ENCODE measurements around the gene DOCK1.

Gene DOCK1

DNA sequence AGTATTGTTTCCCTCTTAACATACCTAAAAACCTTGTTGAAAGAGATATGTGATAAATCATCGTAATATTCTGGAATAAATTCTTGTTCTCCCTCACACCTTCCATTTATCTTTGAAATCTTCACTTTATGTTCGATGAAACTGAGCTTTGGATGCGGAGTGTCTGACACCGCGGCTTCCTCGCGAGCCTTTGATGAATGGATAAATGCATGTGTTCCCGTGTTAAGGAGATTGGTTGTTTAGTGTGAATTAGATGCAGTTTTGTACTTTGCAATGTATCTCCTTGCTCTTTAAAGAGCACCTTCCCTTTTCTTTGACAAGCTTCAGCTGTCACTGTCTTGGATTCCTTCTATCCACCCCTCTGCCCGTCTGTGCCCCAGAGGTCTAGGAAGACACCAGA, 138.1 kb downstream of the DOCK1 start:
- no peak for DNase-seq

DNA sequence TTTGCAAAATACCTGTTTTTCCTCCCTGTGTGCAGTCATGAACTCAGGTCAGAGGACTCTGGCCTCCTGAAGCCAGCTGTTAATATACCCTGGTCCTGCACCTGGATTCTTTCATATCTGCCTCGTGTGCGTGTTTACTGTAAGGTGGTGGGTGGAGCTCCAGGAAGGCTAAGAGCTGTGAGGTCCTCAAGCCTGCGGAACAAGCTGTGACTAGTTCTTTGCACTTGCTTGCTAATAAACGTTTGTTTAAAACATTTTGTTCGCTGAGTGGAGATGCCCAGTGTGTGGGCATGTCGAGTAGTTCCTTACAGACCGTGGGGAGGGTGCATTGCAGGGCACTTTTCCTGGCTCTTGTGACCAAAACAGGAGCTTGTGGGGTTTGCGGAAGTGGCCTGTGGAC, 139.0 kb downstream of the DOCK1 start:
- DNase-seq = no peak

- DNase-seq = no peak
Observed at GRCh38 chr10:127046975-127047877, 142.0 kb downstream of the DOCK1 start.

DNA sequence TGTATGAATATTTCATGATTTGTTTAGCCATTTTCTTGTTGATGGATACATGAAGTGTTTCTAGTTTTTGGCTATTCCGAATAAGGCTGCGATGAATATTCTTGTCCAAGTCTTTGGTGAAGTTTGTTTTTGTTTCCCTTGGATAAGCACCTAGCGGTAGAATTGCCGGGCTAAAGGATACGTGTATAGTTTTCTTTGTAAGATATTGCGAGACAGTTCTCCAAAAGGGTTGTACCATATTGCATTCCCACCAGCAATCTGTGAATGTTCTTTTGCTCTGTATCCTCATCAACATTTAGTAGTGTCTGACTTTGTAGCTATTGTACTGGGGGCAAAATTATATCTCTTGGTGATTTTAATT, 142.6 kb downstream of the DOCK1 start:
- no peak for DNase-seq

GRCh38 chr10:127048630-127049029, 143.4 kb downstream of the DOCK1 start:
- DNase-seq = no peak

DNA sequence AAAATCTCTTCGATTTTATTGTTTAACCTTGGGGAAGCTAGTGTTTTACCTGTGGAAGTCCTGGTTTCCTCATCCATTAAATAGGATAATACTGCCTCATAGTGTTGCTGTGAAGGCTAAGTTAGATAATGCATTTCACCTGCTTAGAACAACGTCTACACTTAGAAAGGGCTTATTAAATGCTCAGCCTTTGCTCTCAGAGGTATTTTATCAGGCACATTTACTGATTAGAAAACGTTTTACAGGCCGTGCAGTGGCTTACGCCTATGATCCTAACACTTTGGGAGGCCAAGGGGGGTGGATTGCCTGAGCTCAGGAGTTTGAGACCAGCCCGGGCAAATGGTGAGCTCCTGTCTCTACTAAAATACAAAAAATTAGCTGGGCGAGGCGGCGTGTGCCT, 146.8 kb downstream of the DOCK1 start:
- DNase-seq = no peak

GRCh38 chr10:127055263-127055662, 150.0 kb downstream of the DOCK1 start:
- DNase-seq = no peak

DNA sequence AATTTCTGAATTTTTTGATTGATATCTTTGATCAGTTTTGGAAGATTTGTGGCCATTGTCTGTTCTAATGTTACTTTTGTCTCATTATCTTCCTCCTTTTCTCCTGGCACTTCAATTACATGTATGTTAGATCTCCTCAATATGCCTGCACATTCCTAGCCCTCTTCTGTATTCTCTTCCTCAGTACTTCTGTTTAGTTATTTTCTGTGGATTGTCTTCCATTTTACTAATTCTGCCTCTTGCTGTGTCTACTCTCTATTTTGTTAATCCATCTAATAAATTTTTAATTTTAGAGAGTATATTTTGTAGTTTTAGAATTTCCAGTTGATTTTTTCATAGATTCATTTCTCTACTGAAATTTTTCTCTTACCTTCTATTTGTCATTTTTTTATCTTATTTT, 154.1 kb downstream of the DOCK1 start:
- no peak for DNase-seq

DNA sequence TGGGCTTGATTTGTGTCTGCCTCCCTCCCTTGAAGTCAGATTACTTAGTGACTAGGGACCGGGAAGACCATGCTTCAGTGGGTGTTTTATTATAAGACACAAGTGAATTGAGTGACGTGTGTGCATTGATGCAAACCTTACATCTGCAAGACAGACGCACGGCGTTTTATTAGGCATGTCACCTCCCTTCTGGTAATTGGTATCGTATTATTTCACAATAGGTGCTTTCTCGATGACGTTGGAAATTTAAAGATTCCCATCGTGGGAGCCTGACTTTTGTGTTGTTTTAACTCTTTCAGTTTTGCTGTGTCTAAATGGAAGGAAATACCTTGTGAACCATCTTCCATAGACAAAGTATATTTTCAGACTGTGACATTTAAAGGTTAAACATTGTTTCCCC, 158.5 kb downstream of the DOCK1 start:
- DNase-seq = no peak

DNA sequence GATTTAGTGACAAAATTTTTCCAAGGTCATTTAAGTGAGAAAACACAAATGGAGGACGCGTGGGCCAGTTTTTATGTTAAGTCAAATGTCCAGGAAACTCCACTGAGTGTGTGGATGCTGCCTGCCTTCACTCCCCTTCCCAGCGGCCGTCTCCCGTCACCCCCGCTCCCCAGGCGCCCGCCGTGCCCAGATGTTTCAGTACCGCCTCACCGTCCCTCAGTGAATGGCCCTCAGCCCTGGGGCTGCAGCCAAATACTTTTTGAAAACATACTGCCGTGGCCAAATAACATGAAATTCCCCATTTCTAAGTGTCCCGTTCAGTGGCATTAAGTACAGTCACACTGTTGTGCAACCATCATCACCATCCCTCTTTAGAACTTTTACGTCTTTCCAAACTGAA, 159.2 kb downstream of the DOCK1 start:
- no peak for DNase-seq

GRCh38 chr10:127067542-127068194, 162.4 kb downstream of the DOCK1 start:
- no peak for DNase-seq

GRCh38 chr10:127068485-127068884, 163.3 kb downstream of the DOCK1 start:
- DNase-seq = no peak

DNA sequence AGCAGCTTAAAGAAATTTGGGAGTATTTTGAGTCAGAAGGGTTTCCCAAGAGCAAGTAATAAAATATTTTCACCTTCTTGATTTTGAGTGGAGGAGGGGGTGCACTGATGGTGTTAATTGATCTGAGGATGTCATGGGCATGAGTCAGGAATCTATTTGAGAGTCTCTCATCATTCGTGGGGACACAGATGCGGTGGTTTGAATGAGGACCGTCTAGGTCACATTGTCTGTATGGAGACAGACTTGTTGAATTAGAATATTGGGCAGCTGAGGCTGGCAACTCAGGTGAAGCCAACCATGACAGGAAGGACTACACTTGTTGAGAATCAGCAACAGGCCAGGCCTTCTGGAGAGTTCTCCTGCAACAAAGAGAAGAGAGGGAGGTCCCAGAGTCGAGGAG, 164.2 kb downstream of the DOCK1 start:
- DNase-seq = no peak

DNA sequence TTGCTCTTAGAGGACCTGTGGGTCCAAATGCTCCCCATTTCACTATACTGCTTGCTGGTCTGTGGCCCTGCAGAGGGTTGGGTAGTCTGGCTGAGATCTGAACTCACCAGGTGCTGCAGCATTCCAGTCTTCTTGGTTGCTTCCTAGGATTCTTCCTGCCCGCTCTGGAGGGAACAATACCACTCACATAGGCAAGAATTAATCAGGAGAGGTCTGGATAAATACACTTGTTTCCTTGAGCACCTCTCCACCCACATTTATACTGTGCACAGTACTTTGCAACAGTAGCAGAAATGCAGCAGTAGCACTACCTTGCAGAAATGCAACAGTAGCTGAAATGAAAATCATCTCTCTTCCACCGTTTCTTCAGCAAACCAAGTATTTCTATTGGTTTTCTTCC, 165.9 kb downstream of the DOCK1 start:
- DNase-seq = no peak

- DNase-seq = no peak
Observed at GRCh38 chr10:127073666-127074065, 168.4 kb downstream of the DOCK1 start.

DNA sequence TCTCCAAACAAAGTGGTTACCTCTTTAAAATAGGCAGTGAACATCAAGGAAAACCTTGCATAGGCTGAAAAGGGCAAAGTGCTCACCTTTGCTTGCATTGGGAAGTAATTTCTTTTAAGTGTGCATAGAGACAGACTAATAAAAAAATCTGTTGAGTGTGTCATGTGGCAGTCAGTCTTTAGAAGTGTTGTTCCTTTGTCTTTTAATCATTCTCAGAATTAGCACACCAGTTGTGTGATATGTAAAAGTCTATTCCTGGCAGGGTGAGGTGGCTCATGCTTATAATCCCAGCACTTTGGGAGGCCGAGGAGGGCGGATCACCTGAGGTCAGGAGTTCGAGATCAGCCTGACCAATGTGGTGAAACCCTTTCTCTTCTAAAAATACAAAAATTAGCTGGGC, 174.2 kb downstream of the DOCK1 start:
- DNase-seq = no peak

DNA sequence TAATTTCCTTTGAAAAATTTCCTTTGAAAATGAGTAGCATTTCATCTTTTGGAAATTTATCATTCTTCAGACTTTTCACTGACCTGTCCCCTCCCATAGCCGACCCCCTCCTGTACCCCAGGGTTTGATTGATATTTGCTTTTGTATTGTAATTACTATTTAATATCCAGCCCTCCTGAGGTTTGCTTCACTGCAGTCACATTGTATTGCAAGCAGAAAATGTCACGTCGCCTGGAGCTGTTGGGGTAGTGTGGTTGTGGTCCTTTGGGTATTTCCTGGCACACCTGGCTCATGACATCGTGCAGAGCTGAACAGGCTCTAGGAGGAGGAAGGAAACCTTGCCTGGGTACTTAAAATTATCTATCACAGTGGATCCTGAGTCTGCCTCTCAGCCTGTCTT, 175.1 kb downstream of the DOCK1 start:
- DNase-seq = no peak

DNA sequence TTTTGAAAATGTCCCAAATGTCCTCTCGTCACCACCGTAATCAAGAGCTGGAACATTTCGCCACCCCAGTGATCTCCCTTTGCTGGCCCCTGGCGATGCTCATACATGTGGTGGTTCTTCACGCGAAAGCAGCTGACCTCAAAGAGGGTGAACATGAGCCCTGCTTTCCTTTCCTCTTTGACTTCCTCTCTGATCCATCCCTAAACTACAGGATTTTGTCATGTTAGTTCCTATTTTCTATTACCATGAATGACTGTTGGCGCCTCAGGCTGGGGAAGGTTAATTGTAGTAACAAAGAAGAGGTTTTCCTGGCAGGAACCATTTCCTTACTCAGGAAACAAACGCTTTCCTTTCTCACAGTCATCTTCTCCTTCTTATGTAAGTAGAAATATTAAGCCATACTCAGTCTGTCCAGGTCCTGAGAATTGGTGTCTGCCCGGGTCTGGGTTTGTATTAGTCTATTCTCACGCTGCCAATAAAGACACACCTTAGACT, 176.7 kb downstream of the DOCK1 start:
- no peak for DNase-seq

GRCh38 chr10:127082651-127083050, 177.4 kb downstream of the DOCK1 start:
- no peak for DNase-seq

GRCh38 chr10:127085957-127086356, 180.7 kb downstream of the DOCK1 start:
- no peak for DNase-seq

DNA sequence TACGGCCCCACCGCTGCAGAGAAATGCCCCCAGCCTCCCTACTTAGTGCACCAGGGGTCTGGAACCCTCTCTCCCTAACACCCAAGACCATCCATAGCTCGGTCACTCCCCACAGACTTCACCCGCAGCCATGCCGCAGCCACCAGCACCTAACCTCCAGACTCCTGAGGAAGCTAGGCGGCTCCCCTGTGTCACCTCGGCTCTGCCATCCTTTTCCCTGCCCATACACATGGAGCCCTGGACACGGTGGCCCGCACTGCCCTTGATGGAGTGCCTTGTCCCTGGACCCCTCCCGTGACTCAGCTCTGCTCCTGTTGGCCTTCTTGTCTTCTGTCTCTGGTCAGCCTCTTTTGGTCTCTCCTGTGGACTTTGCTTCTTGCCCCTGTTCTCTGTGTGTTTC, 183.7 kb downstream of the DOCK1 start:
- no peak for DNase-seq

DNA sequence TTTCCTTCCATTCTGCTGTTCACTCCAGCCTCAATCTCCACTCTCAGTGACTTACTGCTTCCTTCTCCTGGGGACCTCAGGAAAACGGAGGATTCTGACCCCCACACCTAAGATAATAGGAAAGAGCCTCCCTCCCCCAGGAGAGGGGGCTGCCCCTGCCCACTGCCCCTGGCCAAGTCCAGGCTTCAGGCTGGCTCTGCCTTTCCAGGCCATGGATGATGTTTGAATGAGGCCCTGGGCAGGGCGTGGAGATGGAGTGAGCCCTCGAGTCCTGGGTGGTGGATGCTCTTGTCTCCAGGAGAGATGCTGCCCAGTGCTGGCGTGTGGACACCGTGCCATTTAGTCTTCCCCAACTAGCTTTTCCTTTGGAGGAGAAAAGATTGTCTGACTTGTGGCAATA, 184.2 kb downstream of the DOCK1 start:
- DNase-seq = no peak

GRCh38 chr10:127090138-127090537, 184.9 kb downstream of the DOCK1 start:
- no peak for DNase-seq

DNA sequence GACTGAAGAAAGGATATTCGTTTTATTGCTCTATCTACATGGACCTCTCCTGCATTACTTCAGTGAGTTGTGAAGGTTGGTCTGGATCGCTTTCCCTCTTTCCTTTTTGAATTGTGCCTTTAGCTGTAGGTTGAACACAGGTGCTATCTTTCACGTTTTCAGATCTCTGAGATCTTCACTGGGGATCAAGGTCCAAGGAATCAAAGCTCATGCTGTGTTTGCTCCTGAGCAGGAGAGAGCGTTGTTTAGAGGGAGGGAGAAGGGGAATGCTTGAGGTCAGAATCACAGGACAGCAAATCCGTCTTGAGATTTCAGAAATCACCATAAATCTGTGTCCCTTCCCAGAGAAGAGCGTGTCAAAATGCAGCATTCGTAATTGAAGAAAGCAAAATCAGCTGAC, 186.1 kb downstream of the DOCK1 start:
- no peak for DNase-seq

All from right forelimb (tissue), 1 donor.